Endodermal cell (in vitro differentiated cells): Measurements from ENCODE around the gene DBP. TPM values are rescaled to one million over a fixed set of nuclear protein-coding genes. Genes with fewer than 3 reads are reported as not detected.

ENCODE experiments used
- DNase-seq: peaks from one replicate; pipeline ENCODE4 v3.0.0-alpha.2; 2017
- H3K27ac ChIP-seq: 2 replicates; pipeline ENCODE4 v1.5.1; 2013; ENCODE audit warnings: mild to moderate bottlenecking, low read depth, low read length, moderate library complexity
- H3K27me3 ChIP-seq: 2 replicates; pipeline ENCODE4 v1.6.1; 2013; ENCODE audit warnings: mild to moderate bottlenecking, low read length, moderate library complexity; ENCODE audit not compliant: insufficient read depth, control insufficient read depth, poor library complexity, severe bottlenecking
- H3K36me3 ChIP-seq: 2 replicates; pipeline ENCODE4 v1.7.0; 2013; ENCODE audit warnings: mild to moderate bottlenecking, low read length, moderate library complexity; ENCODE audit not compliant: control insufficient read depth, insufficient read depth
- H3K4me1 ChIP-seq: one replicate; pipeline ENCODE4 v1.7.0; 2013; ENCODE audit warnings: low read length; ENCODE audit not compliant: control insufficient read depth, insufficient read depth
- H3K4me3 ChIP-seq: 2 replicates; pipeline ENCODE4 v1.5.1; 2013; ENCODE audit warnings: mild to moderate bottlenecking, low read length, moderate library complexity
- H3K9ac ChIP-seq: 2 replicates; pipeline ENCODE4 v1.6.1; 2013; ENCODE audit warnings: mild to moderate bottlenecking, low read length, moderate library complexity; ENCODE audit not compliant: poor library complexity, severe bottlenecking; ENCODE audit errors: extremely low read depth
- H3K9me3 ChIP-seq: 2 replicates; pipeline ENCODE4 v1.6.1; 2013; ENCODE audit warnings: mild to moderate bottlenecking, low read length, moderate library complexity; ENCODE audit not compliant: control insufficient read depth
- H3K27ac Mint-ChIP-seq: 2 replicates; pipeline ENCODE4 v1.8.0; 2020; ENCODE audit warnings: mixed read lengths
- H3K27me3 Mint-ChIP-seq: 2 replicates; pipeline ENCODE4 v1.8.0; 2021; ENCODE audit warnings: mild to moderate bottlenecking, mixed read lengths; ENCODE audit not compliant: insufficient read depth
- H3K36me3 Mint-ChIP-seq: 2 replicates; pipeline ENCODE4 v1.8.0; 2020; ENCODE audit warnings: low read depth, mixed read lengths
- H3K4me1 Mint-ChIP-seq: 2 replicates; pipeline ENCODE4 v1.8.0; 2020; ENCODE audit warnings: mixed read lengths
- H3K4me3 Mint-ChIP-seq: 2 replicates; pipeline ENCODE4 v1.8.0; 2020; ENCODE audit warnings: mild to moderate bottlenecking, moderate library complexity, mixed read lengths
- H3K9me3 Mint-ChIP-seq: 2 replicates; pipeline ENCODE4 v1.8.0; 2020; ENCODE audit warnings: mild to moderate bottlenecking, mixed read lengths
- WGBS, 2 experiments: methylation state at CpG; one replicate each; pipeline versions ENCODE4 v1.1.5 to v1.1.7; 2013; ENCODE audit warnings: missing lambda C conversion rate in 2 of 2, mixed read lengths in 1 of 2; ENCODE audit not compliant: insufficient coverage in 1 of 2, insufficient read length in 1 of 2; 5-methylcytosine and 5-hydroxymethylcytosine counted together
- total RNA-seq, 2 donors: library from RNA; stranded (reverse); fragmentation: NEBNext Ultra II Directional in 1 of 2; extraction: Animal tissue kit (Norgen Biotek cat#: 25700) in 1 of 2; gene quantifications; 2 replicates in 1 of 2; 3 replicates in 1 of 2; pipeline ENCODE4 v1.2.1, GENCODE V29; 2021
- TF ChIP-seq, protein P1 (sequence below): fragments of 200-600 bp; sonication (generic); conservative IDR thresholded peaks from 2 replicates; pipeline ENCODE4 v1.5.0; 2021; ENCODE audit warnings: antibody characterized with exemption, mild to moderate bottlenecking

DBP gene
- total RNA-seq, 2 donors from 2014 or later, result 5.3 to 13.1 TPM

DNA sequence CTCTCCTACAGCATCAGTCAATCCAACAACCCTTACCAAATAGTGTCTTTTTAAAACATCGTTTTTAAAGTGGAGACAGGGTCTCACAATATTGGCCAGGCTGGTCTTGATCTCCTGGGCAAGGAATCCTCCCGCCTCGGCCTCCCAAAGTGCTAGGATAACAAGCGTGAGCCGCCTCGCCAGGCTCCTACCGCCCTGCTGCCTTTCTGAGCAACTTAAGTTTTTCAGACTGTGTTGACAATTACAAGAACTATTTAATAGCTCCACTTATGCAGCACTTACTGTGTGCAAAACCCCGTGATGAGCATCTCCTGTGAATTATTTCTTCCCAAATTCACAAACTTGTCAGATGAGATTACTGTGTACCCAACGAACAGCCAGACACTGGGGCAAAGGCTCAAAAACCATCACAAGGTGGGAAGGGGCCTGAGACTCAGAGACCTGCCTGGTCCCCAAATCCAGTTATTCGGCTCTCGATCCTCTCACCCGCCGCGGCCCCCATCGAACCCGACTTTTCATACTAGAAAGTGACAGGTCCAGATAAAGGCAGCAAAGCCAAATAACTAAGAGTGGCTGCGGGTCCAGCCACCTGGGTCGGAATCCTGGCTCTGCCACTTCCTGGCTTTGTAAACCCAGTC, 18.8 kb downstream of the DBP start:
- H3K4me1 Mint-ChIP-seq, result peaks cover 34% of the 10 kb centered on the region
- DNase-seq, result no peak

DNA sequence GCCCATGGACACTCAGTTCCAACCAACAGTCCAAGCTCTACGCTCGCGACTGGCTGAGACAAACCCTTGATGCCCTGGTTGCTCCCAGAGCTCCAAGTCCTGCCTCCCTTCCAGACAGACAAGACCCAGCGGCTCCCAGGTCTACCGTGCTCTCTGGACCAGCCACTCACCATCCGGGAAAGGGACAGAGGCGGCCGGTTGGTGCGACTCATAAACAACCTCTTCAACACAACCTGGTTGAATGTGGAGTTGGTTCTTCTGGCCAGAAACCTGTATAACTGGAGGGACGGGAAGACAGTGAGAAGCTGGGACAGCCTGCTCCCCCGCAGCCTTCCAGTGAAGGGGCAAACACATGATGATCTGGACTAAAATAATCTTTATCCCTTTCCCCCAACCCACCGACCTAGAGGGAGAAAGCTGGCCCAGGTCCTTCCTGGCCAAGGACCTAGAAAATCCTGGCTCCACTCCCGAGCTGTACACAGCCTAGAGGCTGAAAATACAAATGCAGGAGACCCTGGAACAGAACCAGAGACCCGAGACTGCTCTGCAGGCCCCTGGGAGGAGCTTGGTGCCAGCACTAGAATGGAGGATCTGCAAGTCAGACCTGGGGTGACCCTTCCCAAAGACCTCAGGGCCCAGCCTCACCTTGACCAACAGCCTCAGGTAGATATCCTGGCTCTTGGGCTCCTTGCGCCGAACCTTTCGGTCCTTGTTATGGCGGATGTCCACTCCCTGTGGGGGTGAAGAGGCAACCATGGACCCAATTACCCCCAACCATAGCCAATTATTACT, 19.8 kb downstream of the DBP start:
- peak; percentile 44 for DNase-seq
- no peaks in the 10 kb centered on the region for H3K27me3 Mint-ChIP-seq

More for the DNA sequence above, 18.8 kb downstream of the DBP start:
- H3K27me3 Mint-ChIP-seq, result no peaks in the 10 kb centered on the region
- TF ChIP-seq, protein P1, sequence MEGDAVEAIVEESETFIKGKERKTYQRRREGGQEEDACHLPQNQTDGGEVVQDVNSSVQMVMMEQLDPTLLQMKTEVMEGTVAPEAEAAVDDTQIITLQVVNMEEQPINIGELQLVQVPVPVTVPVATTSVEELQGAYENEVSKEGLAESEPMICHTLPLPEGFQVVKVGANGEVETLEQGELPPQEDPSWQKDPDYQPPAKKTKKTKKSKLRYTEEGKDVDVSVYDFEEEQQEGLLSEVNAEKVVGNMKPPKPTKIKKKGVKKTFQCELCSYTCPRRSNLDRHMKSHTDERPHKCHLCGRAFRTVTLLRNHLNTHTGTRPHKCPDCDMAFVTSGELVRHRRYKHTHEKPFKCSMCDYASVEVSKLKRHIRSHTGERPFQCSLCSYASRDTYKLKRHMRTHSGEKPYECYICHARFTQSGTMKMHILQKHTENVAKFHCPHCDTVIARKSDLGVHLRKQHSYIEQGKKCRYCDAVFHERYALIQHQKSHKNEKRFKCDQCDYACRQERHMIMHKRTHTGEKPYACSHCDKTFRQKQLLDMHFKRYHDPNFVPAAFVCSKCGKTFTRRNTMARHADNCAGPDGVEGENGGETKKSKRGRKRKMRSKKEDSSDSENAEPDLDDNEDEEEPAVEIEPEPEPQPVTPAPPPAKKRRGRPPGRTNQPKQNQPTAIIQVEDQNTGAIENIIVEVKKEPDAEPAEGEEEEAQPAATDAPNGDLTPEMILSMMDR, result no peak
- H3K27ac ChIP-seq, result peak overlapping the region; percentile 95
- peaks cover 34% of the 10 kb centered on the region for H3K36me3 Mint-ChIP-seq
- peak overlapping the region; percentile 99 for H3K4me3 Mint-ChIP-seq
- H3K27ac Mint-ChIP-seq, result peak overlapping the region; percentile 97
- peak overlapping the region; percentile 100 for H3K9ac ChIP-seq
- no peaks in the 10 kb centered on the region for H3K9me3 ChIP-seq
- H3K9me3 Mint-ChIP-seq, result no peaks in the 10 kb centered on the region
- H3K4me3 ChIP-seq, result peak overlapping the region; percentile 100
- peaks cover 27% of the 10 kb centered on the region for H3K4me1 ChIP-seq
- peaks cover 32% of the 10 kb centered on the region for H3K36me3 ChIP-seq
- WGBS, 2 experiments, result 1% methylated on average over 17 to 18 of the region's 18 CpGs
- H3K27me3 ChIP-seq, result no peaks in the 10 kb centered on the region

DNA sequence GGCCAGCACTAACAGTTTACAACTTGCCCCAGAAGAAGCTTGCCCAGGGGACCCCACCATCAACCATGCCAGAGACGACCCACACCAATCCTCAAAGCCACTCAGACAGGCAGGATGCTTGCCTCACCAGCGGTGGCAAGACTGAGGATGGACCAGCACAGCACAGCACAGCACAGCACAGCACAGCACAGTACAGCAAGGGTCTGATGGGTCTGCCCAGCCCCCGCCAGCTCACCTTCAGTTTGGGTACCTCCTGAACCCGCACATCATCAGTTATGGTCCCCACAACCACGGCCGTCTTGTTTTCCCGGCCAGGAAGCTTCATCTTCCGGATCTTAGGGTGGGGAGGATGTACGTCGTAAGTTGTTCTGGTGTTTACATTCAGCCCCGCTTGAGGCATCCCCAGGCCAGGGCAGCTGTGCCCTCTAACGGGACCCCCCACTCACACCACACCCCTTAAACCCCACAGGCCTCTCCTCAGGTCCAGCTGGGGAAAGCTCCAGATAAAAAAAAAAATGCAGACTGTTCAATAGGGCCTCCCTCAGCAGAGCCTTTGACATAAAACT, 20.6 kb downstream of the DBP start:
- H3K27ac Mint-ChIP-seq, result peak overlapping the region; percentile 97
- H3K27me3 Mint-ChIP-seq, result no peaks in the 10 kb centered on the region
- peaks cover 33% of the 10 kb centered on the region for H3K4me1 Mint-ChIP-seq
- H3K36me3 ChIP-seq, result peaks cover 33% of the 10 kb centered on the region
- TF ChIP-seq, protein P1, result no peak
- peak overlapping the region; percentile 100 for H3K9ac ChIP-seq
- DNase-seq, result peak; percentile 45
- no peaks in the 10 kb centered on the region for H3K27me3 ChIP-seq
- WGBS, 2 experiments, result 91 to 100% methylated on average over 1 to 12 of the region's 12 CpGs
- no peak overlapping the region for H3K27ac ChIP-seq
- no peaks in the 10 kb centered on the region for H3K9me3 ChIP-seq
- H3K36me3 Mint-ChIP-seq, result peaks cover 34% of the 10 kb centered on the region
- H3K9me3 Mint-ChIP-seq, result no peaks in the 10 kb centered on the region
- H3K4me1 ChIP-seq, result peaks cover 27% of the 10 kb centered on the region
- H3K4me3 Mint-ChIP-seq, result peak overlapping the region; percentile 99
- H3K4me3 ChIP-seq, result peak overlapping the region; percentile 100

More for the DNA sequence above, 19.8 kb downstream of the DBP start:
- no peaks in the 10 kb centered on the region for H3K9me3 Mint-ChIP-seq
- Histone ChIP-seq H3K36me3 (peaks cover 33% of the 10 kb centered on the region), H3K27ac (no peak overlapping the region), H3K9me3 (no peaks in the 10 kb centered on the region), H3K4me3 (peak overlapping the region; percentile 100), H3K4me1 (peaks cover 27% of the 10 kb centered on the region), H3K9ac (peak overlapping the region; percentile 100), H3K27me3 (no peaks in the 10 kb centered on the region)
- peaks cover 34% of the 10 kb centered on the region for H3K36me3 Mint-ChIP-seq
- peak overlapping the region; percentile 97 for H3K27ac Mint-ChIP-seq
- 75 to 92% methylated on average over 5 to 18 of the region's 18 CpGs for WGBS, 2 experiments
- H3K4me1 Mint-ChIP-seq, result peaks cover 33% of the 10 kb centered on the region
- TF ChIP-seq, protein P1, result no peak
- peak overlapping the region; percentile 99 for H3K4me3 Mint-ChIP-seq
